GM21619 (cell line): ENCODE data around the gene ACADM.
A peak's percentile ranks its signal among the peaks of the same experiment; 100 is the strongest.
"Not testable (repeated sequence)": the region's sequence is repeated elsewhere in the genome, so short reads cannot be mapped to it uniquely, and the experiment has no call there.

Experiments used
- ATAC-seq: cut with Tn5 transposase; IDR thresholded peaks from one replicate; pipeline ENCODE4 v1.9.1; 2021; ENCODE audit not compliant: unreplicated experiment

The ACADM gene

DNA sequence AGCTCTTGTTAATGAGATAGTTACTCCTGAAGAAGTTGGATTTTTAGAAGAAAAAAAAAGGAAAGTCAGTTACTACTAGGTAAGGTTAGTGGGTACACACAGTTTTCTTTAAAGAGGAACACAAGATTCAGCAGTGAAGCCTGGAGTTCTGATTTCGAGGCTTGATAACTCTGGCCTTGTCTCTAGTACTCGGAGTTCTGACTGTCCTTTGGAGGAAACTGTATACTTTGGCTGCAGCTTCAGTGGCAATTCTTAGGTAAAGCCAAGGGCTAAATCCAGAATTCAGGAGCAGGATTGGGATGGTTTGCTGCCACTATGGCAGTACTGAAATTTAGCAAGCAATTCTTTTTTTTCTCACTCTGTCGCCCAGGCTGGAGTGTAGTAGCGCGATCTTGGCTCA, 9.2 kb downstream of the ACADM start:
- ATAC-seq, result no peak

DNA sequence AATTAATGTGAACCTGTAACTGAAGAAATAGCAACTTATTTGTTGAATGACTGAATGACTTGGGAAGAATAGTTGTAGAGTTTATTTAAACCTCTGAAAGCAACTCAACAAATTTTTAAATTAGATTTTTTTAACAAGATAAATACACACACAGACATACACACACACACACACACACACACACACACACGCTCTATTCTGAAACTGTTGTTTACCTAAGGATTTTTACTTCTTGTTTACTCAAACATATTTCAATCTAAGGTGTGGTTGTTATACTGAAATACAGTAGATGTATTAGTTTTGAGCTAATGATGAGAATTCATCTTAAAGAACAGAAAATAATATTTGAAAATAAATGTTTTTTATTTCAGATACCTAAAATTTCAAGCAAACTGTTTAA, 11.5 kb downstream of the ACADM start:
- no peak for ATAC-seq

DNA sequence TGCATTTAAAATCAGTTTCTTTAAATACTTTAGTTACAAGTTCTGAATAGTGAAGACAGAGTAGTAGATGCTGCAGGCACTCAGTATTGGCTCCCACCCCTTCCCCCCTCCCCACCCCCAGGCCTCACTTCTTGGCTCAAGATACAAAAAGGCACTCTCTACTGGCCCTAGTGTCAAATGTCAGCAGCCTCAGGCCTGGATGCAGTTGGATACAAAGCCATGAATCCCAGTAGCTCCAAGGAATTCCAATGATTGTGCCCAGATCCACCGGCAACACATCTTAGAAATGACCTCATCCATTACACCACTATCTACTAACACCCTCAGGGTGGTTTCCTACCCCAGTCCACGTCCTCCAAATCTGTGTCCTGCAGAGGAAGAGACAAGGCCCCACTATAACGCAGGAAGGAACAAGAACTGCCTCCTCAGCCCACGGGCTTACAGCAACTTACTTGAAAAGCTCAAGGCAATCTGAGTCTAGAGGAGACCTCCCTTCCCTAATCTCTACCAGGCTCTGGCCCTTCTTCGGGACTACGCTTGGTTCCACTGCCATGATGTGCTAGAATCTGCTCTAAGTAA, 17.6 kb downstream of the ACADM start:
- ATAC-seq, result no peak

GRCh38 chr1:75745276-75745675, 20.8 kb downstream of the ACADM start:
- ATAC-seq, result peak; percentile 67

DNA sequence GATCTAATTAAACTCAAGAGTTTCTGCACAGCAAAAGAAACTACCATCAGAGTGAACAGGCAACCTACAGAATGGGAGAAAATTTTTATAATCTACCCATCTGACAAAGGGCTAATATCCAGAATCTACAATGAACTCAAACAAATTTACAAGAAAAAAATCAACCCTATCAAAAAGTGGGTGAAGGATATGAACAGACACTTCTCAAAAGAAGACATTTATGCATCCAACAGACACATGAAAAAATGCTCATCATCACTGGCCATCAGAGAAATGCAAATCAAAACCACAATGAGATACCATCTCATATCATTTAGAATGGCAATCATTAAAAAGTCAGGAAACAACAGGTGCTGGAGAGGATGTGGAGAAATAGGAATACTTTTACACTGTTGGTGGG, 32.7 kb downstream of the ACADM start:
- ATAC-seq, result not testable (repeated sequence)

DNA sequence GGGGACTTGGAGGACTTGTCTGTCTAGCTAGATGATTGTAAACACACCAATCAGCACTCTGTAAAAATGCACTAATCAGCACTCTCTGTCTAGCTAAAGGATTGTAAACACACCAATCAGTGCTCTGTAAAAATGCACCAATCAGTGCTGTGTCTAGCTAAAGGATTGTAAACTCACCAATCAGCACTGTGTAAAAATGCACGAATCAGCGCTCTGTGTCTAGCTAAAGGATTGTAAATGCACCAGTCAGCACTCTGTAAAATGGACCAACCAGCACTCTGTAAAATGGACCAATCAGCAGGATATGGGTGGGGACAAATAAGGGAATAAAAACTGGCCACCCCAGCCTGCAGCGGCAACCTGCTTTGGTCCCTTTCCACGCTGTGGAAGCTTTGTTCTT, 34.0 kb downstream of the ACADM start:
- not testable (repeated sequence) for ATAC-seq

GRCh38 chr1:75764057-75764655, 39.6 kb downstream of the ACADM start:
- no peak for ATAC-seq

DNA sequence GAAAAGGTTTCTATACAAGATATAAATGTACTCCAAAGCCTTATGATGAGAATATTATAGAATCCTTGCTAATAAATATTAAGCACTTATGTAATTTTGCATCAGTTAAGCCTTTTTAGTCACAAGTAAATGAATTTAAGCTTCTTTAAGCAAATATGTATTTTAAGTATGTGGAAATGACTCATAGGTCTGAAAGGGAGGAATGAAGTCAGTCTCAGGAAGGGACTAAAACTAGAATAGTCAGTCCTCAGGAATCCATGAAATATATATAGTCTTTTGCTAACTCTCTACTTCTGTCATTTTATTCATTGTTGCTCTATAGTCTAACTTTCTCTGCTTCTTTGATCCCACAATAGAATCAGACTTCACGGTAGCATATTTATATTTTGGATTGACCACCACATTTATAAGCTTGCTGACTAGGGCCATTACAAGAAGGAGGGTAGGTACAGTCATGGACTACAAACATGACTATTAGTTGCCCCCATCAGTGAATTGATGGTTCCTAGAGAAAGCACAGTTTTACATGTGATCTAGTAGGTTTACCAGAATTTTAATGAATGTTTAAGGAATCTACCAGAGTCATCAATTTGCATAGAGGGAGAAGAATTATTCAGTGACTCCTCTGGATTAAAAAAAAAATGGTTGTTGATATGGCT, 41.3 kb downstream of the ACADM start:
- no peak for ATAC-seq

- no peak for ATAC-seq
These were observed 43.5 kb downstream of the ACADM start for GRCh38 chr1:75768016-75768415.

- ATAC-seq, result no peak
These were observed 46.3 kb downstream of the ACADM start for GRCh38 chr1:75770761-75771160.

DNA sequence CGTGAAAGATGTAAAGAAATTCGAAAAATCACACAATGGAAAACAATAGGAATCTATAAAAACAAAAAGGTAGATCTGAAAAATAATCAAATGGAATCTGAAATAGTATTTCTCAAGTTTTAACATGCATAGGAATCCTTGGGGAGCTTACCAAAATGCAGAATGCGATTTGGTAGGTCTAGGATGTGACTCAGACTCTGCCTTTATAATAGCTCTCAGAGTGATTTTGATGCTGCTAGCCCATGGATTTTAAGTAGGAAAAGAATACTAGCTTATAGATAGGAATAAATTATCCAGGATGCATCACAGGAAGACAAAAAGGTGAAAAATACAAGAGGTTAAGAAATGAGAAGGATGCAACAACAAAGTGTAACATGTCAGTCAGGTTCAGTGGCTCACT, 47.5 kb downstream of the ACADM start:
- ATAC-seq, result no peak

DNA sequence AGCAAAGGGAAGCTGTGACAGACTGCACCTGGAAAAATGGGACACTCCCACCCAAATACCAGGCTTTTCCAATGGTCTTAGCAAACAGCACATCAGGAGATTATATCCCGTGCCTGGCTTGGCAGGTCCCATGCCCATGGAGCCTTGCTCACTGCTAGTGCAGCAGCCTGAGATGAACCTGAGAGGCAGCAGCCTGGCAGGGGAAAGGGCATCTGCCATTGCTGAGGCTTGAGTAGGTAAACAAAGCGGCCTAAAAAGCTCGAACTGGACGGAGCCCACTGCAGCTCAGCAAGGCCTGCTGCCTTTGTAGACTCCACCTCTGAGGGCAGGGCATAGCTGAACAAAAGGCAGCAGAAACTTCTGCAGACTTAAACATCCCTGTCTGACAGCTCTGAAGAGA, 53.3 kb downstream of the ACADM start:
- ATAC-seq, result not testable (repeated sequence)

GRCh38 chr1:75778694-75779093, 54.2 kb downstream of the ACADM start:
- not testable (repeated sequence) for ATAC-seq

DNA sequence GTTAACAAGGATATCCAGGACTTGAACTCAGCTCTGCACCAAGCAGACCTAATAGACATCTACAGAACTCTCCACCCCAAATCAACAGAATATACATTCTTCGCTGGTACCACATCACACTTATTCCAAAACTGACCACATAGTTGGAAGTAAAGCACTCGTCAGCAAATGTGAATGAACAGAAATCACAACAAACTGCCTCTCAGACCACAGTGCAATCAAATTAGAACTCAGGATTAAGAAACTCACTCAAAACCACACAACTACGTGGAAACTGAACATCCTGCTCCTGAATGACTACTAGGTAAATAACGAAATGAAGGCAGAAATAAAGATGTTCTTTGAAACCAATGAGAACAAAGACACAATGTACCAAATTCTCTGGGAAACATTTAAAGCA, 55.7 kb downstream of the ACADM start:
- not testable (repeated sequence) for ATAC-seq

GRCh38 chr1:75783920-75784319, 59.4 kb downstream of the ACADM start:
- ATAC-seq, result not testable (repeated sequence)

GRCh38 chr1:75785320-75785982, 60.9 kb downstream of the ACADM start:
- peak; percentile 14 for ATAC-seq

DNA sequence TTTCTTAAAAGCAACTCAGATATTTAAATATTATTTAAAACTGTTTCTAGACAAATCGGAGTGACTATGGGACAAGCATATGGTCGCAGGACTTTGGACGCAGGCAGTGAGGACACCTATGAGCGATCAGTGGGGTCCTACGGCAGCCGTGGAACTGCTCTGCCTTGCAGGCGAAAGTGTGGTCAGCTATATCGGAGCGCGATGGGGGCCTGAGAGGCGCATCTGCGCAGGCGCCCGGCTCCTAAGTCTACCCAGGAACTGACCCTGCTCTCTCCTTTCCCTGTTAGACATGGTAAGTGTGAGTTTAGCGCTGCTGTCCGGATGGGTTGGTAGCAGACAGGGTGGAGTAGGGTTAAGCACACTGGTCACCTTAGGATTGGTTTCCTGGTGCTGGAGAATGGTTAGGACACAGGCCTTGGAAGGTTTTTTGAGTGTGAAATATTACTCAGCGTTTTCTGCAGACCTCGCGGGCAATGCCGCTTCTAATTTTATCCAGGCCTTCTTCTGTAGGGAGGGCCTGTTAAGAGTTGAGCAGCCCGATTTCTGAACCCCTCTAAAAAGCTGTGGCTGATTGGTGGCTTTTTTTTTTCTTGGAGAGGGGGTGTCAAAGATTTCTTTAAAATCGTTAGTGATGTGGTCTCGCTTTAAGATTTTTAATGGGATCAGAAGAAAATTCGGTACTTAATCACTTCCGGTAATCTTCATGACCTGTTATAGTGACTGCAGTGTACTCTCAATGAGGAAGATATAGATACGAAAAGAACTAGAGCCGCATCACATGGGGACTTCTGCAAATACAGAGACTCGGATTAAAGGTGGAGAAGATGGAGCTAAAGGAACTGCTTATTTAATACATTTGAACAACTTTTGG, 61.7 kb downstream of the ACADM start, which contains the start of gene RABGGTB:
Gene RABGGTB (plus strand): TSS at position 274 of the 871 bp plus-strand sequence. CDS start 16 bp downstream, at position 290.
- ATAC-seq, result peak; percentile 63

DNA sequence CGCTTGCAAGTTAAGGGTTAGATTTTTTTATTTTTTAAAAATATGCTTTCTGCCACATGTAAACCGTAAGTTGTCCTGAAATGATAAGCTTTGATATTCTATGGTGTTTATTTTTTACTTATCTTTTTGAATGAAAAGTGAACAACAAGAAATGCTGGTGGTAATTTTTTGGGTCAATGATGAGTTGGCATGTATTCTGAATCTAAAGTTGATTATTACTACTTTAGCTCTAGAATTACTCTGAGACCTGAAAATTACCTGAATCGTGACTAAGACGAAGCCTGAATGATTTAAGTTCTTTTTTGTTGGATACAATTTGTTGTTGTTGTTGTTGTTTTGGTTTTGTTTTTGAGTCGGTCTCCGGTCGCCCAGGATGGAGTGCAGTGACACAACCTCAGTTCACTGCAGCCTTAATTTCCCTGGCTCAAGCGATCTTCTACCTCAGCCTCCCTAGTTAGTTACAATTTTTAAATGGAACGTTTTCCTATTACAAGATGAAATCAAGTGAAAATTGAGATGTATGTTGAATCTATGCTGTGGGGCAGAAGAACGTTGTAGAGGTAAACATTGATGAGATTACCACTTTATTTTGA, 62.5 kb downstream of the ACADM start:
- ATAC-seq, result no peak

DNA sequence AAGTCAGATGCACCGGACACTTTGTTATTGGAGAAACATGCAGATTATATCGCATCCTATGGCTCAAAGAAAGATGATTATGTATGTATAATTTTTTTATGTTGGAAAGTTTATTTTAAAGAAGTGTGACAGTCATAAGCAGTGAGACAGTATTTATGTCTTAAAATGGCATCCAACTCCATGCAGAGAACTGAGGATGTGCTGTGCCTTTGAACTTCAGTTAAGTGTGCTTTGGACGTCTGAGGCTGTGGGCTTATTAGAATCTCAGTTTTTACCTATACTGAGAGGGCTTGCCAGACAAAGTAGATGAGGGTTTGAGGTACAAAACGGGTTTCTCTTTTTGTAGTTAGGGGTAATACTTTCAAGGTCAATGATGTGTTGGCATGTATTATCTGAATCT, 63.0 kb downstream of the ACADM start:
- no peak for ATAC-seq

DNA sequence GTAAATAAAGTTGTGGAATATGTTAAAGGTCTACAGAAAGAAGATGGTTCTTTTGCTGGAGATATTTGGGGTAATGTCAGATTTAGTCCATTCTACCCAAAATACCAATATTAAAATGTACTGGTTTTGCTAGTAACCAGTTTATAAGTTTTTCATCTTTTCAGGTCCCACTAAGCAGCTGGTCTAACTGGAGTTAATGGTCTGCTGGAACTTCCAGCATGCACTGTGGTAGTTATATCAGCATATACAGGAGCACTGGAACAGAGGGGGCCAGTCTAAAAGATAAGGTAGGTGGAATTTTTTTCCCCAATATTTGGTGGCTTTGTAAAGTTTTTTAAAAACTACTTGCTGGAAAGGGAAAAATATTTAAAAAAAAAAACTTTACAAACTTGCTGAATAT, 65.5 kb downstream of the ACADM start:
- no peak for ATAC-seq

GRCh38 chr1:75791022-75791421, 66.5 kb downstream of the ACADM start:
- no peak for ATAC-seq
